Measurements from ENCODE around the gene TPRG1.

Gene TPRG1

GRCh38 chr3:189171707-189172106, at the start of gene TPRG1:
TPRG1 (plus strand) TSS chr3:189171971; CDS start chr3:189207385, 35,414 bp downstream.
- no peak for FAIRE-seq

GRCh38 chr3:189122110-189122509, 49.7 kb upstream of the TPRG1 start:
- no peak for FAIRE-seq

GRCh38 chr3:189122526-189123205, 49.1 kb upstream of the TPRG1 start:
- no peak for FAIRE-seq

GRCh38 chr3:189123595-189124387, 48.0 kb upstream of the TPRG1 start:
- FAIRE-seq, result no peak

GRCh38 chr3:189132231-189132671, 39.5 kb upstream of the TPRG1 start:
- FAIRE-seq, result no peak

- FAIRE-seq, result no peak
These were observed 38.9 kb upstream of the TPRG1 start for GRCh38 chr3:189132839-189133238.

- FAIRE-seq, result no peak
These were observed 38.0 kb upstream of the TPRG1 start for GRCh38 chr3:189133768-189134167.

- FAIRE-seq, result no peak
These were observed 34.4 kb upstream of the TPRG1 start for GRCh38 chr3:189137416-189137815.

GRCh38 chr3:189138901-189139610, 32.7 kb upstream of the TPRG1 start:
- FAIRE-seq, result no peak

GRCh38 chr3:189139611-189139940, 32.2 kb upstream of the TPRG1 start:
- no peak for FAIRE-seq

- FAIRE-seq, result no peak
These were observed 29.2 kb upstream of the TPRG1 start for GRCh38 chr3:189142527-189142926.

- no peak for FAIRE-seq
These were observed 28.4 kb upstream of the TPRG1 start for GRCh38 chr3:189143321-189143720.

- FAIRE-seq, result no peak
These were observed 28.0 kb upstream of the TPRG1 start for GRCh38 chr3:189143771-189144170.

GRCh38 chr3:189144645-189145044, 27.1 kb upstream of the TPRG1 start:
- no peak for FAIRE-seq

GRCh38 chr3:189146848-189147247, 24.9 kb upstream of the TPRG1 start:
- no peak for FAIRE-seq

- FAIRE-seq, result no peak
These were observed 23.7 kb upstream of the TPRG1 start for GRCh38 chr3:189148081-189148507.

- no peak for FAIRE-seq
These were observed 22.6 kb upstream of the TPRG1 start for GRCh38 chr3:189149203-189149602.

- FAIRE-seq, result no peak
These were observed 14.4 kb upstream of the TPRG1 start for GRCh38 chr3:189157232-189158007.

GRCh38 chr3:189158034-189158433, 13.7 kb upstream of the TPRG1 start:
- no peak for FAIRE-seq

- no peak for FAIRE-seq
These were observed 11.1 kb upstream of the TPRG1 start for GRCh38 chr3:189160519-189161309.

GRCh38 chr3:189165092-189165612, 6.6 kb upstream of the TPRG1 start:
- no peak for FAIRE-seq

- no peak for FAIRE-seq
These were observed 5.5 kb upstream of the TPRG1 start for GRCh38 chr3:189166321-189166720.
